Stimulated activated memory B cell treated with anti-CD40 and anti-IgM and Interleukin-4, amounts not matched to agents 10 μg/mL and 1 μg/mL and 100 μg/mL, for 72 hours (primary cell): ENCODE results near the gene KIRREL3.

Source experiments
- ATAC-seq: fragments of 150-1000 bp; cut with Tn5 transposase; 2 replicates; pipeline ENCODE4 v1.10.0; 2021
- H3K27ac Mint-ChIP-seq: one replicate; pipeline ENCODE4 v1.8.0; 2022; ENCODE audit warnings: mild to moderate bottlenecking, mixed read lengths
- H3K27me3 Mint-ChIP-seq: one replicate; pipeline ENCODE4 v1.8.0; 2022; ENCODE audit warnings: mixed read lengths
- H3K36me3 Mint-ChIP-seq: one replicate; pipeline ENCODE4 v1.8.0; 2022; ENCODE audit warnings: mixed read lengths
- H3K4me1 Mint-ChIP-seq: one replicate; pipeline ENCODE4 v1.8.0; 2022; ENCODE audit warnings: mixed read lengths
- H3K4me3 Mint-ChIP-seq: one replicate; pipeline ENCODE4 v1.8.0; 2022; ENCODE audit warnings: mild to moderate bottlenecking, moderate library complexity, mixed read lengths
- H3K9me3 Mint-ChIP-seq: one replicate; pipeline ENCODE4 v1.8.0; 2022; ENCODE audit warnings: mixed read lengths

The KIRREL3 gene

GRCh38 chr11:126438691-126439090 is 561.9 kb downstream of the KIRREL3 start:
- H3K4me3 Mint-ChIP-seq, result no peak overlapping the region
- no peaks in the 10 kb centered on the region for H3K9me3 Mint-ChIP-seq
- no peaks in the 10 kb centered on the region for H3K36me3 Mint-ChIP-seq
- peaks cover 50% of the 10 kb centered on the region for H3K27me3 Mint-ChIP-seq
- no peak overlapping the region for H3K27ac Mint-ChIP-seq
- peaks cover 8% of the 10 kb centered on the region for H3K4me1 Mint-ChIP-seq
- ATAC-seq, result no peak

- H3K4me1 Mint-ChIP-seq, result peaks cover 8% of the 10 kb centered on the region
- ATAC-seq, result no peak
- no peaks in the 10 kb centered on the region for H3K9me3 Mint-ChIP-seq
- H3K27me3 Mint-ChIP-seq, result peaks cover 50% of the 10 kb centered on the region
- H3K4me3 Mint-ChIP-seq, result no peak overlapping the region
- H3K27ac Mint-ChIP-seq, result no peak overlapping the region
- no peaks in the 10 kb centered on the region for H3K36me3 Mint-ChIP-seq
Measured at GRCh38 chr11:126438272-126438671, 562.3 kb downstream of the KIRREL3 start.

GRCh38 chr11:126437731-126438130 is 562.8 kb downstream of the KIRREL3 start:
- Mint-ChIP-seq H3K4me3 (no peak overlapping the region), H3K27ac (no peak overlapping the region), H3K9me3 (no peaks in the 10 kb centered on the region), H3K27me3 (peaks cover 49% of the 10 kb centered on the region), H3K36me3 (no peaks in the 10 kb centered on the region), H3K4me1 (peaks cover 8% of the 10 kb centered on the region)
- ATAC-seq, result no peak

GRCh38 chr11:126436209-126436755 is 564.3 kb downstream of the KIRREL3 start:
- no peak overlapping the region for H3K4me3 Mint-ChIP-seq
- H3K4me1 Mint-ChIP-seq, result peaks cover 8% of the 10 kb centered on the region
- peaks cover 40% of the 10 kb centered on the region for H3K27me3 Mint-ChIP-seq
- H3K27ac Mint-ChIP-seq, result no peak overlapping the region
- no peaks in the 10 kb centered on the region for H3K36me3 Mint-ChIP-seq
- ATAC-seq, result no peak
- no peaks in the 10 kb centered on the region for H3K9me3 Mint-ChIP-seq

GRCh38 chr11:126434950-126435335 is 565.6 kb downstream of the KIRREL3 start:
- Mint-ChIP-seq H3K4me3 (no peak overlapping the region), H3K27ac (no peak overlapping the region), H3K4me1 (no peaks in the 10 kb centered on the region), H3K9me3 (no peaks in the 10 kb centered on the region), H3K36me3 (no peaks in the 10 kb centered on the region), H3K27me3 (peaks cover 27% of the 10 kb centered on the region)
- ATAC-seq, result no peak

GRCh38 chr11:126433989-126434949 is 566.3 kb downstream of the KIRREL3 start:
- H3K9me3 Mint-ChIP-seq, result no peaks in the 10 kb centered on the region
- no peak overlapping the region for H3K27ac Mint-ChIP-seq

GRCh38 chr11:126433244-126433846 is 567.2 kb downstream of the KIRREL3 start:
- Mint-ChIP-seq H3K36me3 (no peaks in the 10 kb centered on the region), H3K4me1 (no peaks in the 10 kb centered on the region), H3K27ac (no peak overlapping the region), H3K4me3 (no peak overlapping the region), H3K27me3 (peaks cover 20% of the 10 kb centered on the region), H3K9me3 (no peaks in the 10 kb centered on the region)
- ATAC-seq, result no peak

More at GRCh38 chr11:126433989-126434949, 566.3 kb downstream of the KIRREL3 start:
- Mint-ChIP-seq H3K27me3 (peaks cover 20% of the 10 kb centered on the region), H3K4me1 (no peaks in the 10 kb centered on the region), H3K4me3 (no peak overlapping the region), H3K36me3 (no peaks in the 10 kb centered on the region)
- no peak for ATAC-seq

GRCh38 chr11:126432525-126432924 is 568.0 kb downstream of the KIRREL3 start:
- H3K9me3 Mint-ChIP-seq, result no peaks in the 10 kb centered on the region

GRCh38 chr11:126432065-126432461 is 568.5 kb downstream of the KIRREL3 start:
- ATAC-seq, result no peak
- Mint-ChIP-seq H3K27me3 (peaks cover 20% of the 10 kb centered on the region), H3K36me3 (no peaks in the 10 kb centered on the region), H3K9me3 (no peaks in the 10 kb centered on the region), H3K4me1 (peaks cover 7% of the 10 kb centered on the region), H3K27ac (no peak overlapping the region), H3K4me3 (no peak overlapping the region)

More at GRCh38 chr11:126432525-126432924, 568.0 kb downstream of the KIRREL3 start:
- Mint-ChIP-seq H3K36me3 (no peaks in the 10 kb centered on the region), H3K27me3 (peaks cover 20% of the 10 kb centered on the region), H3K4me3 (no peak overlapping the region), H3K27ac (no peak overlapping the region), H3K4me1 (peaks cover 3% of the 10 kb centered on the region)
- ATAC-seq, result no peak

- no peak for ATAC-seq
- Mint-ChIP-seq H3K36me3 (no peaks in the 10 kb centered on the region), H3K9me3 (no peaks in the 10 kb centered on the region), H3K4me1 (peaks cover 13% of the 10 kb centered on the region), H3K27me3 (peaks cover 20% of the 10 kb centered on the region), H3K27ac (no peak overlapping the region), H3K4me3 (no peak overlapping the region)
Measured at GRCh38 chr11:126431401-126432064, 569.0 kb downstream of the KIRREL3 start.

GRCh38 chr11:126430581-126431335 is 569.8 kb downstream of the KIRREL3 start:
- no peak overlapping the region for H3K27ac Mint-ChIP-seq
- ATAC-seq, result no peak
- no peaks in the 10 kb centered on the region for H3K9me3 Mint-ChIP-seq
- peaks cover 20% of the 10 kb centered on the region for H3K27me3 Mint-ChIP-seq
- peaks cover 13% of the 10 kb centered on the region for H3K4me1 Mint-ChIP-seq
- H3K36me3 Mint-ChIP-seq, result no peaks in the 10 kb centered on the region
- H3K4me3 Mint-ChIP-seq, result no peak overlapping the region

GRCh38 chr11:126426820-126427749 is 573.5 kb downstream of the KIRREL3 start:
- ATAC-seq, result peak; percentile 42
- peak overlapping the region; percentile 76 for H3K27ac Mint-ChIP-seq
- H3K9me3 Mint-ChIP-seq, result no peaks in the 10 kb centered on the region
- no peaks in the 10 kb centered on the region for H3K36me3 Mint-ChIP-seq
- peak overlapping the region; percentile 45 for H3K4me3 Mint-ChIP-seq
- H3K27me3 Mint-ChIP-seq, result peaks cover 18% of the 10 kb centered on the region
- peaks cover 13% of the 10 kb centered on the region for H3K4me1 Mint-ChIP-seq

GRCh38 chr11:126426106-126426505 is 574.5 kb downstream of the KIRREL3 start:
- no peaks in the 10 kb centered on the region for H3K9me3 Mint-ChIP-seq
- no peak overlapping the region for H3K4me3 Mint-ChIP-seq
- H3K27me3 Mint-ChIP-seq, result peaks cover 18% of the 10 kb centered on the region
- peaks cover 17% of the 10 kb centered on the region for H3K4me1 Mint-ChIP-seq
- H3K27ac Mint-ChIP-seq, result no peak overlapping the region
- H3K36me3 Mint-ChIP-seq, result no peaks in the 10 kb centered on the region
- no peak for ATAC-seq
